SK-N-SH (cell line): ENCODE results near the gene MTPN. TPM values are rescaled to one million over a fixed set of nuclear protein-coding genes. Genes with fewer than 3 reads are reported as not detected.

ENCODE experiments used
- CTCF ChIA-PET: fragments of 300-600, 350-600 bp; formaldehyde crosslinking; extraction: SDS; loops from one replicate; lab custom pipeline; 2021; lab: Yijun Ruan, JAX
- POLR2A ChIA-PET: fragments of 350-600 bp; sonication (Branson Sonifier 250); formaldehyde crosslinking; extraction: SDS; loops from one replicate; lab custom pipeline; 2020; ENCODE audit warnings: antibody characterized with exemption, inconsistent platforms; lab: Yijun Ruan, JAX
- DNase-seq: peaks from one replicate; pipeline ENCODE4 v3.0.0; 2012
- H2AFZ ChIP-seq: fragments of 200-600 bp; sonication (generic); 2 replicates; pipeline ENCODE4 v1.8.1; 2016; ENCODE audit warnings: antibody characterized with exemption, mild to moderate bottlenecking, low read depth
- H3F3A ChIP-seq: fragments of 200-600 bp; sonication (generic); replicated peaks from 2 replicates; pipeline ENCODE3; 2016; ENCODE audit warnings: antibody characterized with exemption, mild to moderate bottlenecking; ENCODE audit not compliant: insufficient read depth
- H3K27ac ChIP-seq, 2 experiments: fragments of 200-500 bp in 1 of 2; fragments of 200-600 bp in 1 of 2; sonication (Bioruptor generic) in 1 of 2; sonication (generic), shearing (Covaris generic) in 1 of 2; 2 replicates each; pipeline versions ENCODE4 v1.5.1 to v1.6.1; 2014 to 2016; ENCODE audit warnings: low read depth in 2 of 2, inconsistent platforms in 1 of 2, low read length in 1 of 2, mild to moderate bottlenecking in 1 of 2, mixed read lengths in 1 of 2
- H3K27me3 ChIP-seq: fragments of 200-600 bp; sonication (generic), shearing (Covaris generic); 2 replicates; pipeline ENCODE4 v1.6.1; 2016; ENCODE audit warnings: mixed run types; ENCODE audit not compliant: insufficient read depth
- H3K36me3 ChIP-seq, 2 experiments: fragments of 200-500 bp in 1 of 2; fragments of 200-600 bp in 1 of 2; sonication (Bioruptor generic) in 1 of 2; sonication (generic) in 1 of 2; replicated peaks in 1 of 2; 2 replicates each; pipeline versions ENCODE3 to v1.5.1; 2014 to 2016; ENCODE audit warnings: low read length in 1 of 2, mild to moderate bottlenecking in 1 of 2; ENCODE audit not compliant: insufficient read depth in 2 of 2, control insufficient read depth in 1 of 2
- H3K4me1 ChIP-seq, 2 experiments: fragments of 200-500 bp in 1 of 2; fragments of 200-600 bp in 1 of 2; sonication (Bioruptor generic) in 1 of 2; sonication (generic), shearing (Covaris generic) in 1 of 2; 2 replicates each; pipeline versions ENCODE4 v1.5.1 to v1.6.1; 2014 to 2016; ENCODE audit warnings: low read depth in 1 of 2, low read length in 1 of 2, mixed run types in 1 of 2; ENCODE audit not compliant: insufficient read depth in 2 of 2, control insufficient read depth in 1 of 2
- H3K4me2 ChIP-seq: fragments of 200-600 bp; sonication (generic), shearing (Covaris generic); 2 replicates; pipeline ENCODE4 v1.6.1; 2017; ENCODE audit warnings: mixed run types
- H3K4me3 ChIP-seq, 2 experiments: fragments of 200-500 bp in 1 of 2; fragments of 200-600 bp in 1 of 2; sonication (Bioruptor generic) in 1 of 2; sonication (generic), shearing (Covaris generic) in 1 of 2; 2 replicates each; pipeline versions ENCODE4 v1.5.1 to v1.8.1; 2014 to 2016; ENCODE audit warnings: low read depth in 2 of 2, inconsistent platforms in 1 of 2, low read length in 1 of 2, mild to moderate bottlenecking in 1 of 2, mixed read lengths in 1 of 2, moderate library complexity in 1 of 2
- H3K79me2 ChIP-seq: fragments of 200-600 bp; sonication (generic); 2 replicates; pipeline ENCODE4 v1.8.1; 2017; ENCODE audit warnings: mild to moderate bottlenecking; ENCODE audit not compliant: insufficient read depth
- H3K9ac ChIP-seq: fragments of 200-600 bp; sonication (generic); 2 replicates; pipeline ENCODE4 v1.6.1; 2017; ENCODE audit warnings: mixed run types
- H3K9me2 ChIP-seq: fragments of 200-600 bp; sonication (generic); 2 replicates; pipeline ENCODE4 v1.6.1; 2017; ENCODE audit warnings: mixed run types
- H3K9me3 ChIP-seq: fragments of 200-600 bp; sonication (generic); 2 replicates; pipeline ENCODE4 v1.6.1; 2017; ENCODE audit warnings: mixed run types, mild to moderate bottlenecking, moderate library complexity
- H4K20me1 ChIP-seq: fragments of 200-600 bp; sonication (generic); 2 replicates; pipeline ENCODE4 v1.6.1; 2017; ENCODE audit warnings: mild to moderate bottlenecking, mixed run types; ENCODE audit not compliant: insufficient read depth
- EP300 ChIP-seq, 2 experiments: IDR thresholded peaks; 2 replicates each; pipeline versions ENCODE4 v1.4.0 to v1.6.1; 2012; ENCODE audit warnings: borderline replicate concordance in 1 of 2, low read depth in 1 of 2, low read length in 1 of 2
- FOSL2 ChIP-seq: IDR thresholded peaks from 2 replicates; pipeline ENCODE4 v1.4.0; 2012; ENCODE audit warnings: low read depth, mild to moderate bottlenecking, moderate library complexity, borderline replicate concordance
- FOXM1 ChIP-seq: IDR thresholded peaks from 2 replicates; pipeline ENCODE4 v1.4.0; 2012; ENCODE audit warnings: low read depth, mild to moderate bottlenecking
- MXI1 ChIP-seq: IDR thresholded peaks from 2 replicates; pipeline ENCODE4 v1.6.1; 2012; ENCODE audit warnings: mild to moderate bottlenecking, low read depth, low read length, improper control_type of control experiment
- RFX5 ChIP-seq: IDR thresholded peaks from 2 replicates; pipeline ENCODE4 v1.6.1; 2012; ENCODE audit warnings: mild to moderate bottlenecking, improper control_type of control experiment, low read length
- SMC3 ChIP-seq: IDR thresholded peaks from 2 replicates; pipeline ENCODE4 v1.6.1; 2012; ENCODE audit warnings: low read depth, low read length, improper control_type of control experiment
- TAF1 ChIP-seq: IDR thresholded peaks from 2 replicates; pipeline ENCODE4 v1.6.1; 2012; ENCODE audit warnings: low read depth, mild to moderate bottlenecking, low read length, moderate library complexity, borderline replicate concordance
- WGBS: methylation state at CpG from one replicate; pipeline ENCODE4 v1.1.6; 2017; ENCODE audit warnings: low lambda C conversion rate; 5-methylcytosine and 5-hydroxymethylcytosine counted together
- polyA plus RNA-seq, 3 experiments: library from polyadenylated mRNA; depleted of rRNA; stranded (reverse); fragments of >200 nt; gene quantifications; 2 replicates each; pipeline ENCODE4 v1.2.3, GENCODE V29; 2012
- TF ChIP-seq, protein P1 (sequence below): IDR thresholded peaks from 2 replicates; pipeline ENCODE4 v1.6.1; 2012; ENCODE audit warnings: mild to moderate bottlenecking, low read depth, low read length, moderate library complexity
- TF ChIP-seq, protein P2 (sequence below): IDR thresholded peaks from 2 replicates; pipeline ENCODE4 v1.4.0; 2012; ENCODE audit warnings: low read depth, borderline replicate concordance

Gene MTPN
- polyA plus RNA-seq, 1 of the 3 experiments (the other 2 are of a cell fraction), result 135 TPM

DNA sequence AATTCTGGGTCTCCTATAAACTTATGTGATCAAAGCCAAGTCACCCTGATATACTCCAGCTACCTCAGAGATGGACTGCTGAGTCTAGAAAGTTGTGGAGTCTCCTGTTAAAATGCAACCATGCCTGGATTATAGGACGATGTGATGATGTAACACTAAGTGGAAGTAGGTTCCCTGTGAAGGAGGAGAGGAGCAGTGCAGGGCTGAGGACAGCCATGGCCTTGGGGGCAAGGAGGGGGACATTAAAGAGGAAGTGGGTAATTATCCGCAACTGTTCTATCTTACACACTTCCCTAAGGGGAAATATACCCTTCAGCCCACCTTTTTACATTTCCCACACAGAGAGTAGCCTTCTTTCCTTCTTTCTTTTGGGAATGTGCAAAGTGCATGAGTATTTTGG lies 63.8 kb downstream of the MTPN start:
- Histone ChIP-seq H3K9ac (no peak overlapping the region), H3F3A (no peaks in the 10 kb centered on the region), H3K36me3 (no peaks in the 10 kb centered on the region), H4K20me1 (no peaks in the 10 kb centered on the region), H3K9me3 (no peaks in the 10 kb centered on the region), H3K4me1 (no peaks in the 10 kb centered on the region; a peak in 1 of 4 replicates), H3K27ac (no peak overlapping the region), H3K27me3 (no peaks in the 10 kb centered on the region), H3K79me2 (no peaks in the 10 kb centered on the region), H2AFZ (no peak overlapping the region), H3K9me2 (no peaks in the 10 kb centered on the region), H3K4me3 (no peak overlapping the region), H3K4me2 (no peak overlapping the region)
- ChIA-PET POLR2A (no interaction called here), CTCF (no interaction called here)
- no peak for DNase-seq
- TF ChIP-seq, protein P1, sequence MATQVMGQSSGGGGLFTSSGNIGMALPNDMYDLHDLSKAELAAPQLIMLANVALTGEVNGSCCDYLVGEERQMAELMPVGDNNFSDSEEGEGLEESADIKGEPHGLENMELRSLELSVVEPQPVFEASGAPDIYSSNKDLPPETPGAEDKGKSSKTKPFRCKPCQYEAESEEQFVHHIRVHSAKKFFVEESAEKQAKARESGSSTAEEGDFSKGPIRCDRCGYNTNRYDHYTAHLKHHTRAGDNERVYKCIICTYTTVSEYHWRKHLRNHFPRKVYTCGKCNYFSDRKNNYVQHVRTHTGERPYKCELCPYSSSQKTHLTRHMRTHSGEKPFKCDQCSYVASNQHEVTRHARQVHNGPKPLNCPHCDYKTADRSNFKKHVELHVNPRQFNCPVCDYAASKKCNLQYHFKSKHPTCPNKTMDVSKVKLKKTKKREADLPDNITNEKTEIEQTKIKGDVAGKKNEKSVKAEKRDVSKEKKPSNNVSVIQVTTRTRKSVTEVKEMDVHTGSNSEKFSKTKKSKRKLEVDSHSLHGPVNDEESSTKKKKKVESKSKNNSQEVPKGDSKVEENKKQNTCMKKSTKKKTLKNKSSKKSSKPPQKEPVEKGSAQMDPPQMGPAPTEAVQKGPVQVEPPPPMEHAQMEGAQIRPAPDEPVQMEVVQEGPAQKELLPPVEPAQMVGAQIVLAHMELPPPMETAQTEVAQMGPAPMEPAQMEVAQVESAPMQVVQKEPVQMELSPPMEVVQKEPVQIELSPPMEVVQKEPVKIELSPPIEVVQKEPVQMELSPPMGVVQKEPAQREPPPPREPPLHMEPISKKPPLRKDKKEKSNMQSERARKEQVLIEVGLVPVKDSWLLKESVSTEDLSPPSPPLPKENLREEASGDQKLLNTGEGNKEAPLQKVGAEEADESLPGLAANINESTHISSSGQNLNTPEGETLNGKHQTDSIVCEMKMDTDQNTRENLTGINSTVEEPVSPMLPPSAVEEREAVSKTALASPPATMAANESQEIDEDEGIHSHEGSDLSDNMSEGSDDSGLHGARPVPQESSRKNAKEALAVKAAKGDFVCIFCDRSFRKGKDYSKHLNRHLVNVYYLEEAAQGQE, result no peak
- TF ChIP-seq TAF1 (no peak), RFX5 (no peak), FOSL2 (no peak), SMC3 (no peak)
- TF ChIP-seq, protein P2, sequence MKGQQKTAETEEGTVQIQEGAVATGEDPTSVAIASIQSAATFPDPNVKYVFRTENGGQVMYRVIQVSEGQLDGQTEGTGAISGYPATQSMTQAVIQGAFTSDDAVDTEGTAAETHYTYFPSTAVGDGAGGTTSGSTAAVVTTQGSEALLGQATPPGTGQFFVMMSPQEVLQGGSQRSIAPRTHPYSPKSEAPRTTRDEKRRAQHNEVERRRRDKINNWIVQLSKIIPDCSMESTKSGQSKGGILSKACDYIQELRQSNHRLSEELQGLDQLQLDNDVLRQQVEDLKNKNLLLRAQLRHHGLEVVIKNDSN, result no peak
- WGBS, result 61% methylated on average over 2 of the region's 2 CpGs

DNA sequence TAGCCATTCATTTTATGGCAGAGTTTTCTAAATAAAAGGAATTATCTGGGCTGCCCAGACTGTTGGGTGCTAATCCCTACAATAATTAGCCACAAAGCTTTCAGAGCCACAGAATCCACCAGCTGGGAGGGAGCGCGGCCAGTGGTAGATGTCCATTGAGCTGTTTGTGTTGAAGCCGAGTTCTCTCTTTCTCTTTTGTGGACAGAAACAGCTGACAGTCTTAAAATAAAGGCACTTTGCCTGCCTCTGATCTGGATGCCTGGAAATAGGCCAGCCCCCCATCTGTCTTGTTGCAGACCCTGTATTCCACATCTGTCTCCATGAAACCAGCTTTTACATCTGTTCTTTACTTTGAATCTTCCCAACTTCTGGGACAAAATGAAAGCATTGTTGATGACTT lies 66.1 kb downstream of the MTPN start:
- Histone ChIP-seq H3K4me3 (no peak overlapping the region), H3K9ac (no peak overlapping the region), H3K4me2 (no peak overlapping the region), H3K9me2 (no peaks in the 10 kb centered on the region), H3K36me3 (no peaks in the 10 kb centered on the region), H4K20me1 (no peaks in the 10 kb centered on the region), H3K79me2 (no peaks in the 10 kb centered on the region), H3K9me3 (no peaks in the 10 kb centered on the region), H3K4me1 (no peaks in the 10 kb centered on the region; a peak in 1 of 4 replicates), H3K27me3 (no peaks in the 10 kb centered on the region), H3F3A (no peaks in the 10 kb centered on the region), H3K27ac (no peak overlapping the region), H2AFZ (no peak overlapping the region)
- TF ChIP-seq MXI1 (no peak), FOXM1 (no peak), EP300 (IDR thresholded peaks at IDR 0.05; ENCODE audit: borderline replicate concordance in 1 of 2, low read depth in 1 of 2, low read length in 1 of 2) (no peak), TAF1 (no peak)
- ChIA-PET CTCF (interaction anchor here (1.2 to 1.5 kb wide), 2 partner anchors 9 to 12 kb away, joined by 4 to 5 read pairs; no protein-coding TSS in a partner anchor), POLR2A (no interaction called here)
- DNase-seq, result no peak
- 76% methylated on average over 3 of the region's 3 CpGs for WGBS
